ENCODE measurements around the gene DIP2C. TPM values are rescaled to one million over a fixed set of nuclear protein-coding genes. Genes with fewer than 3 reads are reported as not detected.

DIP2C gene
- total RNA-seq, 2 experiments from 2014 or later = 0.22 to 0.54 TPM

- H3K4me3 Mint-ChIP-seq = no peak overlapping the region
- no peaks in the 10 kb centered on the region for H3K4me1 Mint-ChIP-seq
- no peak for DNase-seq
- H3K36me3 Mint-ChIP-seq = no peaks in the 10 kb centered on the region
- no peaks in the 10 kb centered on the region for H3K27me3 Mint-ChIP-seq
- no peaks in the 10 kb centered on the region for H3K9me3 Mint-ChIP-seq
- no peak overlapping the region for H3K27ac Mint-ChIP-seq
These were observed 197.6 kb downstream of the DIP2C start for GRCh38 chr10:491667-492424.

- no peaks in the 10 kb centered on the region for H3K4me1 Mint-ChIP-seq
- no peaks in the 10 kb centered on the region for H3K27me3 Mint-ChIP-seq
- H3K4me3 Mint-ChIP-seq = no peak overlapping the region
- no peaks in the 10 kb centered on the region for H3K36me3 Mint-ChIP-seq
- H3K9me3 Mint-ChIP-seq = no peaks in the 10 kb centered on the region
- DNase-seq = no peak
- no peak overlapping the region for H3K27ac Mint-ChIP-seq
These were observed 198.4 kb downstream of the DIP2C start for GRCh38 chr10:490891-491571.

- H3K4me3 Mint-ChIP-seq = no peak overlapping the region
- no peaks in the 10 kb centered on the region for H3K9me3 Mint-ChIP-seq
- no peaks in the 10 kb centered on the region for H3K4me1 Mint-ChIP-seq
- H3K27me3 Mint-ChIP-seq = no peaks in the 10 kb centered on the region
- DNase-seq = no peak
- H3K27ac Mint-ChIP-seq = no peak overlapping the region
- no peaks in the 10 kb centered on the region for H3K36me3 Mint-ChIP-seq
These were observed 199.2 kb downstream of the DIP2C start for GRCh38 chr10:490256-490655.

DNA sequence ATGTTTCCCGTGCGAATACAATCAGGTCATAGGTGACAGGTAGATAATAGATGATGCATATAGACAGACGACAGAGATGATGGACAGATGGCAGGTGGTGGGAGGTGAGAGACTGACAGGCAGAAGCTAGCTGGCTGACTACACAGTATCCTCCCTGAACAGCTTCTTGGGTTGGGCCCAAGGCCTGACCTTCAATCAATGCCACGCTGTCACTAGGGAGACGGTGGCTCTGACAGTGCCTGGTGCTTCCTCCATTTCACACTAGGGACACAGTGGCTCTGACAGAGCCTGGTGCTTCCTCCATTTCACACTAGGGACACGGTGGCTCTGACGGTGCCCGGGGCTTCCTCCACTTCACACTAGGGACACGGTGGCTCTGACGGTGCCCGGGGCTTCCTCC, 200.1 kb downstream of the DIP2C start:
- Mint-ChIP-seq H3K27ac (no peak overlapping the region), H3K27me3 (no peaks in the 10 kb centered on the region), H3K9me3 (no peaks in the 10 kb centered on the region), H3K4me1 (no peaks in the 10 kb centered on the region), H3K4me3 (no peak overlapping the region), H3K36me3 (no peaks in the 10 kb centered on the region)
- no peak for DNase-seq

DNA sequence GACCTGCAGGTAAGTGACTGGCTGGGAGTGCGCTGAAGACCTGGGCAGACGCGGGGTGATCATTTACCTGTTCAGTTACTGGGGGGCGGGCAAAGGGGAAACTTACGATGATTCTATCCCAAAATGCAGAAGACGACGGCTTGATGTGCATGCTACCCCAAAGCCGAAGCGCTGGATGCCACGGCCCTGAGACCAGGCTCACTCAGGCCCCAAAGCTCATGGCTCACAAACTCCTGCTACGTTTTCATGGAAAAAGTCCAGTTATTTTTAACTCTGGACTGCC, 200.6 kb downstream of the DIP2C start:
- Mint-ChIP-seq H3K27me3 (no peaks in the 10 kb centered on the region), H3K36me3 (no peaks in the 10 kb centered on the region), H3K9me3 (no peaks in the 10 kb centered on the region), H3K4me3 (no peak overlapping the region), H3K4me1 (no peaks in the 10 kb centered on the region), H3K27ac (no peak overlapping the region)
- DNase-seq = no peak

DNA sequence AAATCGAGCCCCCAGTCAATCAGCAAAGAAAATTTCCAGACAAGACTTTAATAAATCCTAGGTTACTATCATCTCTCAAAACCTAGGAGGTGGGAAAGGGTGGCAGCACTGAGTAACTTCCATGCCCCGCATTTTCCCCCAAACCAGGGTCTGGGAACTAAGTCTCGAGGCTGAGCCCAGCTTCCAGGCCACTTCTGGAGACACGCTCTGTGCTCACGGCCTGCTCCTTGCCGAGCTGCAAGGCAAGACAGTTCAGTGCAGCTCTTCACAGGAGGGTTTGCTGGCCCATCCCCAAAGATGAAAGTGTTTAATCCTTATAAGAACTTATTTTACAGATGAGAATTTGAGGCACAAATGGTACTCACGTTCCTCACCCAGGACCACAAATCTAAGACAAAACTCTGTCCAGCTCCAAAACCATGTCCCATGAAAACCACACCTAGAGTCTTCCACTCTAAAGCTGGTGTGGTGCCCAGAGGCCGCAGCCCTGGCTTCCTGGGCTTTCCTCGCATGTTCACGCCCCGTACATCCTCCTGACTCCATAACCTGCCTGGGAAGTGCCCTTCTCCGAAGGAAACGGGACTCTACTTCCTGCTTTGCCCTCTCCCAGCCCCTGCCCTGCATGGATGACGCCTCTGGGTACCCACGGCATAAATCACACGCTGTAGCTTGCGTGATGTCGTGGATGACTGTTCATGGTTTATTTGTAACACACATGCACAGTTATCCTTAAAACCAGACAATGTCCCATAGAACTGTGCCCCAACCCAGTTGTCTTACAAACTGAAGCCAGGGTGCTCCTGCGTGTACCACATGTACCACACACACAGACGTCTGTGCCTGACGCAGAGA, 201.2 kb downstream of the DIP2C start:
- no peaks in the 10 kb centered on the region for H3K9me3 Mint-ChIP-seq
- H3K4me1 Mint-ChIP-seq = no peaks in the 10 kb centered on the region
- no peaks in the 10 kb centered on the region for H3K36me3 Mint-ChIP-seq
- H3K27me3 Mint-ChIP-seq = no peaks in the 10 kb centered on the region
- H3K27ac Mint-ChIP-seq = no peak overlapping the region
- H3K4me3 Mint-ChIP-seq = no peak overlapping the region
- DNase-seq = no peak

DNA sequence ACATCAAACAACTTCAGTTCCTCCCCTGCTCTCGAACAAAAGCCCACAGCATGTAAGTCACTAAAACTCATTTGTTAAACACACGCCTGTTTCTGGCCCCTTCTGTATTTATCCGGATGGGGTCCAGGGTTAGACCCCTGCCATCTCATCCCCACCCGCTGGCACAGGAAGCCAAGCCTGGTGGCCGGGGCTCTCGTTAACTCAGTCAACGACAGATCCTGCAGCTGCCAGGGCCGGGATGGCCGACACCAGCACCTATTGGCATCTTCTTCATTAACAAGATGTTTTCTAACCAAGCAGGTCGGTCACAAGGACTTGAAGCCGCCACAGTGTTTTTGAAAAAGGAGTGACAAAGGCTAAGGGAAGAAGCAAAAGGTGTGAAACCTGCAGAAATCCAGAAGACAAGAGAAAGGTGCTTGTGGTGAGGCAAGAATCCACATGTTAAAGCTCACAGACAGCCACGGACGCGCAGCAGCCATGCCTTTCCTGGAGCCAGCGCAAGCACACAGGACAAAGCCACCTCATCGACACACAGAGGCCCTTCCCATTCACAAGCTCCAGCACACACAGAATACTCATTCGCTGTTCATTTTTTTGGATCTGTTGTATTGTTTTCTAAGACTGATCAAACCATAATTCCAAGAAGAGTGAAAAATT, 202.7 kb downstream of the DIP2C start:
- no peak for DNase-seq
- no peak overlapping the region for H3K27ac Mint-ChIP-seq
- H3K36me3 Mint-ChIP-seq = no peaks in the 10 kb centered on the region
- no peaks in the 10 kb centered on the region for H3K27me3 Mint-ChIP-seq
- H3K4me1 Mint-ChIP-seq = no peaks in the 10 kb centered on the region
- no peaks in the 10 kb centered on the region for H3K9me3 Mint-ChIP-seq
- H3K4me3 Mint-ChIP-seq = no peak overlapping the region

DNA sequence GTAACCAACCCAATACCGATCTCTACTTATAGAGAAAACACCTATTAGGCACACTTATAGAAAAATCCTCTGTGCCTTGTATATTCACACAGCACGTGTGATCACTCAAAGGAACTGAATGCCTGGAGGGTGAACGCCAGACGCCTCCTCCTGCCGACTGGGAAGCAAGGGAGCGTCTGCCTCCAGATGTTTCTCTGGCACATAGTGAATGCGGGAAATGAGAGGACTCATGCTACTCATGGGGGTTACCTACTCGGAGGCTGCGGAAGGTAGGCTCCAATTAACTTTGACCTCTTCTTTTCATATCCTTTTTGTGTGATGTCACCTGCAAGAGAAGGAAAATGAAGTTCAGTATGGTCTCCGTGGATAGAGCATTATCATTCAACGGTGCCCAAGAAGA, 203.3 kb downstream of the DIP2C start:
- no peak overlapping the region for H3K27ac Mint-ChIP-seq
- no peak for DNase-seq
- H3K27me3 Mint-ChIP-seq = no peaks in the 10 kb centered on the region
- H3K36me3 Mint-ChIP-seq = no peaks in the 10 kb centered on the region
- H3K4me3 Mint-ChIP-seq = no peak overlapping the region
- no peaks in the 10 kb centered on the region for H3K4me1 Mint-ChIP-seq
- no peaks in the 10 kb centered on the region for H3K9me3 Mint-ChIP-seq

DNA sequence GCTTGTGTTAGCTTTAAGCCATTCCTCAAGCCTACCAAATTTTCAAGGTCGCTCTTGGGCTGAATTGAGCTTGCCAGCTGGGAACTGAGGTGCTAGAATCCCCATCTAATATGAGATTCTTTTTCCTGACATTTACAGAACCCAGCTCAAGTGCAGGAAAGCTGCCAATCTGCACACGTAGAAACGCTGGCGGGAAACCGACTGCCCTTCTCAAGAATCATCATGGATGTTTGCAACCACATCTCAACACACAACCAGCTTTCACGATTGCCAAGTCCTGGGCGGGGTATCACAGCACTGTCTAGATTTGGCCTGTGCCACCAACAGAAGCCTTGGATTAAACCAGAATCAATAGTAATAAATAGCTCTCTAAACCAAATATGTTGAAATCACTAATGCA, 203.7 kb downstream of the DIP2C start:
- no peak overlapping the region for H3K27ac Mint-ChIP-seq
- H3K4me1 Mint-ChIP-seq = peaks cover under 1% of the 10 kb centered on the region
- H3K4me3 Mint-ChIP-seq = no peak overlapping the region
- no peaks in the 10 kb centered on the region for H3K9me3 Mint-ChIP-seq
- H3K36me3 Mint-ChIP-seq = no peaks in the 10 kb centered on the region
- no peak for DNase-seq
- no peaks in the 10 kb centered on the region for H3K27me3 Mint-ChIP-seq

GRCh38 chr10:484925-485661, 204.4 kb downstream of the DIP2C start:
- Mint-ChIP-seq H3K27me3 (no peaks in the 10 kb centered on the region), H3K9me3 (no peaks in the 10 kb centered on the region), H3K36me3 (no peaks in the 10 kb centered on the region), H3K4me1 (peaks cover 1% of the 10 kb centered on the region), H3K4me3 (peak overlapping the region; percentile 77), H3K27ac (peak overlapping the region; percentile 82)
- DNase-seq = peak; percentile 13

DNA sequence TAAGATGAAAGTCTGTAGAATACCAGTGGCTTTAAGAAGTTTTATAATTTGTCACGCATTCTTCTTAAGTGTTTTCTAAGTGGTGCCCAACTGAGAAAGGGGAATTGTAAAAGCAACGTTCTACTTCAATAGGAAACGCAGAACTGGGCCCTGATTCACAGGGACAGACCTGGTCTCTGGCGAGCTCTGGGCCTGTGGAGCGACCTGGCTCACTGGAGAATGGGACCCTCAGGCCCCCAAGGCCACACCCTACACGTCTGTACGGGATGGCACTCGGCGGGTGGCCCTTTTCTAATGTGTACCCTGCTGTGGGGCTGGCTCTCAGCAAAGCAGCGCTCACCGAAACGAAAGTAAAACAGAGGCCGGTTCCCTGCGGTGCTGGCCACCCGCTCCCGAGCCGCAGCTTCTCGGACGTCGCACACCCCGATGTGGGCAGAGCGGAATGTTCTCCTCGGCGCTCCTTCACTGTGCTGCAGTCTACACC, 205.0 kb downstream of the DIP2C start:
- Mint-ChIP-seq H3K27me3 (no peaks in the 10 kb centered on the region), H3K4me1 (peaks cover 1% of the 10 kb centered on the region), H3K4me3 (peak overlapping the region; percentile 77), H3K27ac (peak overlapping the region; percentile 85), H3K36me3 (no peaks in the 10 kb centered on the region), H3K9me3 (no peaks in the 10 kb centered on the region)
- peak; percentile 41 for DNase-seq

DNA sequence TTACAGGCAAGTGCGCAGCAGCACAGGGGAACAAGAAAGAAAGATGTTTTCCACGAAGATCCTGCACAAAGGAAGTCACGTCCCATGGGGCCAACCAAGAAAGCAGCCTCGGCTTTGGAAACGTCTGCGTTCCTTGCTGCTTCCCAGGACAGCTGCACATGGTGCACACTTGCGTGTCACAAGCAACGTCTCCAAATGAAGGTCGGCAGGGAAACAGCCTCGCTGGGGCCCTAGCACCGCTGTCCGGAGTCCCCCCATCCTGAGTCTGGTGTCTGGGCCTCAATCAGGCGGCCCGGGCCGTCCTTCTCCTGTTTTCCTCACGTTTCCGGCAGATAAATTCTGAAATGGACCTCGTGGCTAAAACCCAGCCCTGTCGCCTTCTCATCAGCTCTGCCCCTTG, 206.2 kb downstream of the DIP2C start:
- Mint-ChIP-seq H3K4me1 (peaks cover 1% of the 10 kb centered on the region), H3K27me3 (no peaks in the 10 kb centered on the region), H3K9me3 (no peaks in the 10 kb centered on the region), H3K36me3 (no peaks in the 10 kb centered on the region), H3K27ac (no peak overlapping the region), H3K4me3 (no peak overlapping the region)
- no peak for DNase-seq

DNA sequence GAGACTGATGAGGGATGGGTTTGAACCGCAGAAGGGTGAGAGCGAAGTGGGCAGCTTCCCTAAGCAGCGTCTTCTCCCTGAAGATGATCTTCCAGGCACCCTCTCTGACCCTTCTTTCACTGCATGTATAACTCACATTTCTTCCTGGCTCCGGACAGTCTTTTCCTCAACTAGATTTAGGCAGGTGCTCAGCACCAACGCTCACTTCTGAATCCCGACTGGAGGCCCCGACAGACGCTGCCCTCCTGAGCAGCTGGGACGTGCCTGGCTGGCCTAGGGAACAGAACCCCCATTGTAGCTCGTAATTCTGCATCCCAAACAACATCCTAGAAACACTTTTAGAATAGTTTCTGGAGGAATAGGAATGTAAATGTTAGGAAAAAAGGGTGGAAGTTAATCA, 206.6 kb downstream of the DIP2C start:
- Mint-ChIP-seq H3K9me3 (no peaks in the 10 kb centered on the region), H3K27ac (no peak overlapping the region), H3K4me1 (peaks cover 1% of the 10 kb centered on the region), H3K4me3 (no peak overlapping the region), H3K27me3 (no peaks in the 10 kb centered on the region), H3K36me3 (no peaks in the 10 kb centered on the region)
- no peak for DNase-seq

DNA sequence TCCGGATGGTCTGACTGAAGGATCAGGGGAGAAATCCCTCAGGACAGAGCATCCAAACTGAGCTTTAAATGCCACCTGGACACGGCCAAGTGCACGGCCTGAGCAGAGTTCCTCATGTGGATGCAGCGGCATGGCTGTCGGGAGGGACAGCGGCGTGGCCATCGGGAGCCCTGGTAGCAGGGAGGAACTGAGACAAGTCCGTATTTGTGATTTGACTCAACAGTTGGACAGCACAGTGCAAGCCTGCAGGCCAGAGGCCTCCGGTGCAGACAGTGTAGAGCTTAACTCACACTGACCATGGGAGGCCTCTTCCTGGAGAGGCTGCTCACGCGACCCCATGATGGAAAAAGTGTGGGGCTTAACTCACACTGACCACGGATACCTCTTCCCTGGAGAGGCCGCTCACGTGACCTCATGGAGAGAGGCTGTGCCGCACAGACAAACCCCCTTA, 207.4 kb downstream of the DIP2C start:
- H3K9me3 Mint-ChIP-seq = peaks cover 4% of the 10 kb centered on the region
- H3K4me1 Mint-ChIP-seq = peaks cover 2% of the 10 kb centered on the region
- H3K27ac Mint-ChIP-seq = no peak overlapping the region

More for the DNA sequence above, 207.4 kb downstream of the DIP2C start:
- DNase-seq = no peak
- Mint-ChIP-seq H3K27me3 (no peaks in the 10 kb centered on the region), H3K4me3 (no peak overlapping the region), H3K36me3 (peaks cover under 1% of the 10 kb centered on the region)
